ENCODE results near the gene CLRN1.

The CLRN1 gene, protein sequence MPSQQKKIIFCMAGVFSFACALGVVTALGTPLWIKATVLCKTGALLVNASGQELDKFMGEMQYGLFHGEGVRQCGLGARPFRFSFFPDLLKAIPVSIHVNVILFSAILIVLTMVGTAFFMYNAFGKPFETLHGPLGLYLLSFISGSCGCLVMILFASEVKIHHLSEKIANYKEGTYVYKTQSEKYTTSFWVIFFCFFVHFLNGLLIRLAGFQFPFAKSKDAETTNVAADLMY

DNA sequence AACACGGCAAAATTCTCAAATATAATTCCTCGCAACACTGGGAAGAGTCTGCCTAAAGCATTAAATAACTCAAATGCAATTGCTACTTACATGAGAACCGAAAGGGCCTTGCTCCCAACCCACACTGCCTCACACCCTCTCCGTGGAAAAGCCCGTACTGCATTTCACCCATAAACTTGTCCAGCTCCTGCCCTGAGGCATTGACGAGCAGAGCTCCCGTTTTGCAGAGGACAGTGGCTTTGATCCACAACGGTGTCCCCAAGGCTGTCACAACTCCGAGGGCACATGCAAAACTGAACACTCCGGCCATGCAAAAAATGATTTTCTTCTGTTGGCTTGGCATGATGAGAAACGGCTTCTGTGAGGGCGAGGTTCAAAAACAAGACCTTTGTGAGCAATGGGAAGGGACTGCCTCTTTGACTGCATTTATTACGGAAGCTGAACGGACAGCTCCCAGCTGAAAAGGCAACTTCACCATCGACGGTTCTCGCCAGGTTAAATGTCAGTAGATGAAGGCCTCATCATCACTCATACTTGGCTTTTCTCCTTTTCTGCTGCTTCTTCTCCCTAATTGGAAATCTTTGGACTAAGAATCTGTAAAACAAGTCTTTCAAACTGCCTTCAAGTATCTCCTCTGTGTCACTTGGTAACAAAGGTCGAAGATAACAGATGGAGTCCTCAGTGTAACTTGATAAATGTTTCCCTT, at the start of gene CLRN1:
Gene CLRN1 (minus strand): TSS at position 362 of the 706 bp plus-strand sequence. CDS start 19 bp downstream, at position 343.
- Histone ChIP-seq H3K27ac (ENCODE audit: poor library complexity, severe bottlenecking) (no peak within 1 kb of the TSS), H3K27me3 (ENCODE audit: insufficient read depth, poor library complexity, severe bottlenecking) (no peaks in the 10 kb centered on the region), H3K9me3 (ENCODE audit: severe bottlenecking) (no peaks in the 10 kb centered on the region), H3K4me1 (ENCODE audit: insufficient read depth, poor library complexity, severe bottlenecking) (peaks cover 14% of the 10 kb centered on the region), H3K4me3 (ENCODE audit: severe bottlenecking) (no peak within 1 kb of the TSS), H3K36me3 (ENCODE audit: low read depth) (no peaks in the 10 kb centered on the region)
- ATAC-seq (ENCODE audit: low read depth), result no peak
- TF ChIP-seq, protein P1, sequence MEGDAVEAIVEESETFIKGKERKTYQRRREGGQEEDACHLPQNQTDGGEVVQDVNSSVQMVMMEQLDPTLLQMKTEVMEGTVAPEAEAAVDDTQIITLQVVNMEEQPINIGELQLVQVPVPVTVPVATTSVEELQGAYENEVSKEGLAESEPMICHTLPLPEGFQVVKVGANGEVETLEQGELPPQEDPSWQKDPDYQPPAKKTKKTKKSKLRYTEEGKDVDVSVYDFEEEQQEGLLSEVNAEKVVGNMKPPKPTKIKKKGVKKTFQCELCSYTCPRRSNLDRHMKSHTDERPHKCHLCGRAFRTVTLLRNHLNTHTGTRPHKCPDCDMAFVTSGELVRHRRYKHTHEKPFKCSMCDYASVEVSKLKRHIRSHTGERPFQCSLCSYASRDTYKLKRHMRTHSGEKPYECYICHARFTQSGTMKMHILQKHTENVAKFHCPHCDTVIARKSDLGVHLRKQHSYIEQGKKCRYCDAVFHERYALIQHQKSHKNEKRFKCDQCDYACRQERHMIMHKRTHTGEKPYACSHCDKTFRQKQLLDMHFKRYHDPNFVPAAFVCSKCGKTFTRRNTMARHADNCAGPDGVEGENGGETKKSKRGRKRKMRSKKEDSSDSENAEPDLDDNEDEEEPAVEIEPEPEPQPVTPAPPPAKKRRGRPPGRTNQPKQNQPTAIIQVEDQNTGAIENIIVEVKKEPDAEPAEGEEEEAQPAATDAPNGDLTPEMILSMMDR (IDR thresholded peaks at IDR 0.05; ENCODE audit: poor library complexity, severe bottlenecking), result no peak
- DNase-seq (ENCODE audit: low spot score), result no peak

DNA sequence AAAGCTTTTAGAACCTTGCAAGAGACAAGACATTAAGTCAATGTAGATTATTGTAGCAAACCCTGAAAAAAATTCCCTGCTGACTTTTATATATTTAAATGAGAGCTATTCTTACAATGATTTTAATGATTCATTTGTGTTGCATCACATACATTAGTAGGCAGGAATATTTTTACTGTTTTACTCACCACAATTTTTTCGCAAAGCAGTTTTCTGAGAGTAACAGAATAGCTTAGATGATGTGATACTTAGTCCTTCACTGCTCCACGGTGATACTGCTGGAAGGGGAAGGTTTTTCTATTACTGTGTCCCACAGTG, 43.9 kb upstream of the CLRN1 start:
- no peaks in the 10 kb centered on the region for H3K27me3 ChIP-seq (ENCODE audit: insufficient read depth, poor library complexity, severe bottlenecking)
- DNase-seq (ENCODE audit: low spot score) (no peak), ATAC-seq (ENCODE audit: low read depth) (peak; percentile 54)
- no peak overlapping the region for H3K4me3 ChIP-seq (ENCODE audit: severe bottlenecking)
- H3K9me3 ChIP-seq (ENCODE audit: severe bottlenecking), result no peaks in the 10 kb centered on the region
- H3K4me1 ChIP-seq (ENCODE audit: insufficient read depth, poor library complexity, severe bottlenecking), result peaks cover 4% of the 10 kb centered on the region
- TF ChIP-seq, protein P1 (IDR thresholded peaks at IDR 0.05; ENCODE audit: poor library complexity, severe bottlenecking), result no peak
- H3K27ac ChIP-seq (ENCODE audit: poor library complexity, severe bottlenecking), result peak overlapping the region; percentile 29
- H3K36me3 ChIP-seq (ENCODE audit: low read depth), result no peaks in the 10 kb centered on the region

DNA sequence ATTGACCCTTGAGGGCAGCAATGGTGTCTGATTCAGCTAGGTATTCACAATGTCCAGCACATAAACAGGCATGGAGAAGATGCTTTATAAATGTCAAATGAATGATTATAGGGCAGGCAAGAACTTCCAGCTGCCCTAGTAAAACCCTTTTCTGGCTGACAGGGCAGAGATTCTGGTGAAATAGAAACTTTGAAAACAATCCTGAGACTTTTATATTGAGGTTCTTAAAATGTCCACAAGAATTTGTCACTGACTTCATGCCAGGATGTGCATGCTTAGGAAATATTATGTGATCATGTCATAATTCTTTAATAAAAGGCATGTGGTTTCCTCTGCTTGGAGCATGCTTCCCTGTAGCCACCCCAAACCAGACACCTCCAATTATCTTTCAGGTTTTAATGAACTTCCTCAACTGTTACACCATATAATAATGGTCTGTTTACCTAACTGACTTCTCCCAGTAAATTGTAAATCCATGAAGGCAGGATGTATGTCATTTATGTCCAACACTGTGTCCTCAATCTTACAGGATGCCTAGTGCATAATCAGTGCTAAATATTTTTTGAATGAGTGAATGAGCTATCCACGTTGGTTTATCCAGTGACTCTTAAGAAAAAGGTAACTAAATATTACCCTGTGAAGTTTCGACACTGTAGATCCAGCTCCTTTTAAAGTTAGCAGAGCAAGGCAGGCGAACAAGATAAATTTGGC, 43.4 kb upstream of the CLRN1 start:
- Histone ChIP-seq H3K9me3 (ENCODE audit: severe bottlenecking) (no peaks in the 10 kb centered on the region), H3K36me3 (ENCODE audit: low read depth) (no peaks in the 10 kb centered on the region), H3K27me3 (ENCODE audit: insufficient read depth, poor library complexity, severe bottlenecking) (no peaks in the 10 kb centered on the region), H3K4me3 (ENCODE audit: severe bottlenecking) (no peak overlapping the region), H3K4me1 (ENCODE audit: insufficient read depth, poor library complexity, severe bottlenecking) (peaks cover 9% of the 10 kb centered on the region), H3K27ac (ENCODE audit: poor library complexity, severe bottlenecking) (peak overlapping the region; percentile 29)
- ATAC-seq (ENCODE audit: low read depth), result peak; percentile 64
- no peak for DNase-seq (ENCODE audit: low spot score)
- TF ChIP-seq, protein P1 (IDR thresholded peaks at IDR 0.05; ENCODE audit: poor library complexity, severe bottlenecking), result no peak

DNA sequence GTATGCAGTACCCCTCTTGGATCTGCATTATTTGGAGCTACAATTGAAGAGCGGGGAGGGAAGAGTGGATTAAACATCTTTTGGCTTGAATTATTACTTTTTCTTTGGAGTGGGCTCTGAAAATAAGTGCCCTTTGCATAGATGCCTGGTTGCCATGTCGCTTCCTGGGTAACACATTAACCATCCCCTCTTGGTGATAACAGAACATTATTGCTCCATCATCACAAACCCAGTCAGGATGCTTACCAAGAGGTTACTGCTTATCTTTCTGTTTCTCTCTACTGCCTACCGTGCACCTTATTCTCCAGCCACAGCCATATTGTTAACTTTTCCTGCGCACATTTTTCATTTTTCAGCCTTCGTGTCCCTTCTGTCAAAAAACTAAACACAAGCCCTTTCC, 42.7 kb upstream of the CLRN1 start:
- H3K9me3 ChIP-seq (ENCODE audit: severe bottlenecking), result no peaks in the 10 kb centered on the region
- DNase-seq (ENCODE audit: low spot score), result no peak
- ATAC-seq (ENCODE audit: low read depth), result no peak
- peaks cover 12% of the 10 kb centered on the region for H3K4me1 ChIP-seq (ENCODE audit: insufficient read depth, poor library complexity, severe bottlenecking)
- H3K27me3 ChIP-seq (ENCODE audit: insufficient read depth, poor library complexity, severe bottlenecking), result no peaks in the 10 kb centered on the region
- no peak overlapping the region for H3K27ac ChIP-seq (ENCODE audit: poor library complexity, severe bottlenecking)
- TF ChIP-seq, protein P1 (IDR thresholded peaks at IDR 0.05; ENCODE audit: poor library complexity, severe bottlenecking), result no peak
- H3K4me3 ChIP-seq (ENCODE audit: severe bottlenecking), result no peak overlapping the region
- no peaks in the 10 kb centered on the region for H3K36me3 ChIP-seq (ENCODE audit: low read depth)

All from RWPE2 (cell line).